ENCODE results near the gene ARID4B.
"Not testable (repeated sequence)": the region's sequence is repeated elsewhere in the genome, so short reads cannot be mapped to it uniquely, and the experiment has no call there.

ARID4B gene

DNA sequence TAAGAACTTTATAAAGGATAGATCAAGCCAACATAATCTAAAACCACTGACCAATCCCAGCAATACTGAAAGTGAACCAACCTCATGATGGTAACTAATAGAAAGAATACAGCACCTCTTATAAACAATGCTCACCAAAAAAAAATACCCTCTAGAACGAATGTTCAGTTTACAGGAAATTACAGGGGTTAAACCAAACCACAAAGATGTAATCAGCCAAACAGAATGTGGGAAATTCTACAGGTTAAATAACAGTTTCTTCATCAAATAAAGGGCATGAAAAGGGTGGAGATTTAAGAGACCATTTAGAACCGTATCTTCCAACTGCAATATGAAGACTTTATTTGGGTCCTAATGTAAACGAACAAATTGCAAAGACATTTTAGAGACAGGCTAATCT is 30.4 kb downstream of the ARID4B start:
- DNase-seq = no peak

- no peak for DNase-seq
These were observed 31.2 kb downstream of the ARID4B start for GRCh38 chr1:235296729-235297128.

- no peak for DNase-seq
These were observed 32.1 kb downstream of the ARID4B start for GRCh38 chr1:235295902-235296350.

GRCh38 chr1:235293322-235293942 is 34.5 kb downstream of the ARID4B start:
- no peak for DNase-seq

DNA sequence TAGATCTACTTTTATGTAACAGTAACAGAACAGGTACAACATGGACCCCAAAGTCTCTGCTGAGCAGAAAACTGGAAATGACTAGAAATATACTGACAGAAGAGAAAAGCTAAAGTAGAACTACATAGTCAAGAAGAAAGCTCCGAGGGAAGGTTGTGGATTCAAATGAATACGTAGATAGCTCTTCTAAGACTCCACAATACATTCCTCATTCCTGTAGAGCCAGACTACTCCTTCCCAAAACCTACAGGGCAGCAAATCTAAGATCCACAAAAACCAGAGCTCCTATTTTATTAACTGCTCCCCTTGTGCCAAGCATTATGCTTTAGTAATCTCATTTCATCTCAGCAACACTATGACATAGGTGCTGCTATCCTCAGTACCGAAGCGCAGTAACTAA is 35.2 kb downstream of the ARID4B start:
- DNase-seq = no peak

DNA sequence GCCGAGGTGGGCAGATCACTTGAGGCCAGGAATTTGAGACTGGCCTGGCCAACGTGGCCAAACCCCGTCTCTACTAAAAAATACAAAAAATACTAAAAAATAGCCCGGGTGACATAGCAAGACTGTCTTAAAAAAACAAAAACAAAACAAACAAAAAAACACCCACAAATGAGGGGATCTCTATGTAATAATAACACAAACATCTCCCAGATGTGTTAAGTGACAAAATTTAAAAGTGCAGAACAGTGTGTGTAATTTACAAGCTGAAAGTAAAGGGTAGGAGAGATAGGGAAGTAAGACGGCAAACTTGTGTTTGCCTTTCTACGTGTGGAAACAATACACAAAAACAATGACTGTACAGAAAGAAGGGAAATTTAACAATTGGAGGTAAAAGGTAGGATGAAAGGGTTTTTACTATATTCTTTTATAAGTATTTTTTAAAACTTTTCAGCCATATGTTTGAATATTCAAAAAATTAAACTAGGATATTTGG is 36.3 kb downstream of the ARID4B start:
- no peak for DNase-seq

- DNase-seq = no peak
These were observed 37.1 kb downstream of the ARID4B start for GRCh38 chr1:235290740-235291502.

GRCh38 chr1:235289859-235290739 is 37.9 kb downstream of the ARID4B start:
- DNase-seq = no peak

GRCh38 chr1:235287208-235287882 is 40.6 kb downstream of the ARID4B start:
- DNase-seq = no peak

DNA sequence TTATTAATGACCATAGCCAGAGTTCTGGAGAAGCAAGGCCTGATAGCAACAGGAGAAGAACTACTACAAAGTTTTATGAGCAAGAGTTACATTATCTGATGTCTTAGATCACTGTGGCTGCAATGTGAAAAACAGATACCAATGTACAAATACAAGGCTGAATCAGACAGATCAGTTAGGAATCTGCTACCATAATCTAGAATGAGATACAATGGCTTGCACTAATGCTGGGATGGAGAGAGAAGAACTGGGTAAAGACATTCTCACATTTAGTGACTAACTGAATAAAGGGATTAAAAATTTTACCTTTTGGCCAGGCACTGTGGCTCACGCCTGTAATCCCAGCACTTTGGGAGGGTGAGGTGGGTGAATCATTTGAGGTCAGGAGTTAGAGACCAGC is 41.3 kb downstream of the ARID4B start:
- no peak for DNase-seq

- DNase-seq = no peak
These were observed 43.7 kb downstream of the ARID4B start for GRCh38 chr1:235284231-235284769.

DNA sequence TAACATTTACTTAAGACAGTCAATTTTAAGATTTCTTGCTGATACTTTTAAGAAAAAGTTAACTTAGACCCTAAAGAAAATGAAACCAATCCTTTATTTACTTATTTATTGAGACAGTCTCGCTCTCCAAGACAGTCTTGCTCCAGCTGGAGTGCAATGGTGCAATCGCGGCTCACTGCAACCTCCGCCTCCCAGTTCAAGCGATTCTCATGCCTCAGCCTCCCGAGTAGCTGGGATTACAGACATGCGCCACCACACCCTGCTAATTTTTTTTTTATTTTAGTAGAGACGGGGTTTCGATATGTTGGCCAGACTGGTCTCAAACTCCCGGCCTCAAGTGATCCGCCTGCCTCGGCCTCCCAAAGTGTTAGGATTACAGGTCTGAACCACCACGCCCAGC is 44.3 kb downstream of the ARID4B start:
- not testable (repeated sequence) for DNase-seq

GRCh38 chr1:235280467-235280866 is 47.5 kb downstream of the ARID4B start:
- DNase-seq = no peak

DNA sequence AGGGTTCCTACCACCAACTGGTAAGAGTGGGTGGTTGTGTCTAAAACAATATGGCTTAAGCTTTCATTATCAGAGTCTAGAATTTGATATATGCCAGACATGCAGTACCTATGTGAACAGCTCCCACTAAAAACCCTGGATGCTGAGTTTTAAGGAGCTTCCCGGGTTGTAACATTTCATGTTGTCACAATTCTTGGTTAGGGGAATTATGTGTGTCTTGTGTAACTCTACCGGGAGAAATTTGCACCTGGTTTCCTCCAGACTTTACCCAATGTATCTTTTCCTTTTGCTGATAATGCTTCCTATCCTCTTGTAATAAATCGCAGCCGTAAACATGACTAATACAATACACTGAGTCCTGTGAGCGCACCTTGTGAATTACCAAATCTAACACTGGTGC is 48.3 kb downstream of the ARID4B start:
- DNase-seq = no peak

GRCh38 chr1:235278915-235279292 is 49.1 kb downstream of the ARID4B start:
- DNase-seq = no peak

- DNase-seq = no peak
These were observed 49.6 kb downstream of the ARID4B start for GRCh38 chr1:235278233-235278914.

DNA sequence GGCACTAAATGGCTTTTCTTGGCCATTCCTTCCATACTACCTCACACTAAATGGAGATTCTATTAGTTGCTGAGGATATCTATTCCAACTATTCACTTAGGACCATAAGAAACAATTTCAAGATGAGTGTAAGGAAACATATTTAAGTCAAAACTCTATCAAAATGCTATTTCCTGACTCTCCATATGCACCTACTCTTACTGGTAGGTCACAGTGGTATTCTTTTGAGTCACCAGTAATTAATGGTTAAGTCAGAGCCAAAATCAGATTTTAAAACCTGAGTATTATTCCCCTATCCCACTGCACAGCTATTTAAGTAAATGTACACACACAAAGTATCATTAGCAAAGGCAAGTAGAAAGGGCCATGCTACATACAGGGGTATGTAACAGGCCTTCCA is 50.3 kb downstream of the ARID4B start:
- DNase-seq = no peak

GRCh38 chr1:235275836-235276235 is 52.1 kb downstream of the ARID4B start:
- no peak for DNase-seq

GRCh38 chr1:235275223-235275622 is 52.8 kb downstream of the ARID4B start:
- DNase-seq = no peak

DNA sequence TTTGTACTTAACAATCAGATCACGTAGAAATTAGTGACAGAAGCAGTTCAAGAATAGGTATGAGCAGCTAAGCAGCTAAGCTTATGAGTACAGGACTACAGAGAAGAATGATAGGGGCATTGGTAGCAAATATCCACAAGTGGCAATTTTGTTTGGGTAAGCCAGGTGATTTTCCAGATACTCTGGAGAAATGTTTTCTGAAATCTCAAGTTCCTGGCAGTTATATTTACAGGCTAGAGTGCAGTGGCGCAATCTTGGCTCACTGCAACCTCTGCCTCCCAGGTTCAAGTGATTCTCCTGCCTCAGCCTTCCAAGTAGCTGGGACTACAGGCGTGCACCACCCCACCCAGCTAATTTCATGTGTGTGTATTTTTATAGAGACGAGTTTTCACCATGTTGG is 55.1 kb downstream of the ARID4B start:
- DNase-seq = no peak

DNA sequence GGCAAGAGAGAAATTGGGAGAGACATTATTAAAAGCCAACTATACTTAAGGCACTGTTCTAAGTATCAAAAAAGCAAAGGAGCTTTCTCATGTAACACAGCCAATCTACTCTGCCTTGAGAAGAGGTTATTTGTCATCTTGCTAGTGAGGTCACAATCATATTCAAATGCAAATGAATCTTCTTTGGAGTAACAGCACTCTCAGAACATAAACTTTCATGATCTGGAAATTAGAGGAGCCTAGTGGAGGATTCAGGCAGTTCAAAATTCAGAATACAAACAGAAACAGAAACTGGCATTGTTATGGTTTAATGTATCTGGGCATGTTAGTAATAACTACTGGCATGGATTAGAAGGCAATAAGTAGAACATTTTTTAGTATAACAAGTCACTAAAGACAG is 57.4 kb downstream of the ARID4B start:
- no peak for DNase-seq

GRCh38 chr1:235269990-235270389 is 58.0 kb downstream of the ARID4B start:
- DNase-seq = not testable (repeated sequence)

All from stimulated activated CD4-positive, alpha-beta T cell treated with anti-CD3 and anti-CD28 coated beads, Interleukin-4, amount 100 ng/mL, for 4 hours (primary cell).